Cardiac fibroblast (primary cell): ENCODE results near the gene HS6ST3.

Experiments used
- DNase-seq, 2 donors: peaks; one replicate each; pipeline versions ENCODE4 v3.0.0 to v3.0.0-alpha.2; 2010; ENCODE audit warnings: low read depth in 2 of 2
- H3K4me3 ChIP-seq, 2 donors: replicated peaks in 1 of 2; 1 replicate in 1 of 2; 2 replicates in 1 of 2; pipeline ENCODE4 v1.5.1; 2011; ENCODE audit warnings: low read depth in 2 of 2, low read length in 2 of 2, mild to moderate bottlenecking in 2 of 2, moderate library complexity in 1 of 2
- CTCF ChIP-seq: IDR thresholded peaks from one replicate; pipeline ENCODE4 v1.5.1; 2011; ENCODE audit warnings: low read depth, mild to moderate bottlenecking, low read length, inconsistent platforms

Gene HS6ST3

GRCh38 chr13:96680898-96681297 lies 591.0 kb downstream of the HS6ST3 start:
- DNase-seq: no peak
- no peak for TF ChIP-seq CTCF
- H3K4me3 ChIP-seq: no peak overlapping the region

DNA sequence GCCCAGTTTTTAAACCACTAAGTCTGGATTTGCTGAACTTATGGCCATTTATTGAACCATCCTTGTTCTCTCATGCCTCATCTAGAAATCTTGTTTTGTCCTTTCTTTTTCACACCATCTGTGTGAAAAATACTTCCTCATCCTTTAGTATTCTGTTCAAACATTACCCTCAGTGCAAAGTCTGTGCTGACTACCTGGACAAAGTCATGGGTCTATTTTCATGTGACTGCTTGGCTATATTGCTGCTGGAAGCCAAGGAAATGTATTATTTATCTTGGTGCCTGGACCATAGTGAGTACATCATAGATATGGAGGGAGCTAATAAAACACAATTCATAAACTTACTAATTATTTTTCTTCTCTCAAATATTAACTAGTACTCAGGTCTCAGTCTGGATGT lies 591.9 kb downstream of the HS6ST3 start:
- no peak for TF ChIP-seq CTCF
- no peak overlapping the region for H3K4me3 ChIP-seq
- DNase-seq: no peak

DNA sequence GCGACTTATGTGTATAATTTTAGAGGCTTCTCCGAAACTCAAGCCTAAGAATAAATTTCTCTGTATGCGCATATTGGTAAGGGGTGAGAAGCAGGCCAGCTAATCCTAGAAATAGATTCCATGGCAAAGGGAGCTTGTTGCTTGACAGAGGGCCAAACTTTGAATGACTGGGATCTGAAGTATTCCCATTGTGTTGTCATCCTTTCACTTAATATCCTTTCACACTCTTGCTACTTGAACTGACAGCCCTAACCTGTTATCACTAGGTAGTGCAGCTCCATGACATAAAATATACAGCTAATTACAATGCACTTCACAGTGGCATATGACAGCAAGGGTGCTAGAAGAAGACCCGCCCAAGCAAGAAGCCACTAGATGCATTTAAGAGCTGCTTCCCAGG lies 594.6 kb downstream of the HS6ST3 start:
- no peak for TF ChIP-seq CTCF
- DNase-seq: no peak
- no peak overlapping the region for H3K4me3 ChIP-seq

GRCh38 chr13:96684907-96685306 lies 595.0 kb downstream of the HS6ST3 start:
- no peak for TF ChIP-seq CTCF
- no peak overlapping the region for H3K4me3 ChIP-seq
- no peak for DNase-seq

- no peak for DNase-seq
- no peak for TF ChIP-seq CTCF
- H3K4me3 ChIP-seq: no peak overlapping the region
These were observed 596.4 kb downstream of the HS6ST3 start for GRCh38 chr13:96686286-96686685.

GRCh38 chr13:96687191-96687590 lies 597.3 kb downstream of the HS6ST3 start:
- no peak overlapping the region for H3K4me3 ChIP-seq
- TF ChIP-seq CTCF: no peak
- DNase-seq: no peak

- no peak overlapping the region for H3K4me3 ChIP-seq
- no peak for TF ChIP-seq CTCF
- DNase-seq: no peak
These were observed 601.1 kb downstream of the HS6ST3 start for GRCh38 chr13:96690998-96691397.
